Left ventricle myocardium inferior (tissue), 1 donor: ENCODE data around the gene PHETA2. TPM values are rescaled to one million over a fixed set of nuclear protein-coding genes. Genes with fewer than 3 reads are reported as not detected.

ENCODE experiments used
- DNase-seq: peaks from one replicate; pipeline ENCODE4 v3.0.0-alpha.2; 2020
- H3K27ac ChIP-seq: fragments of 200-600 bp; replicated peaks from 2 replicates; pipeline ENCODE4 v1.8.0; 2021
- H3K27me3 ChIP-seq: fragments of 200-600 bp; 2 replicates; pipeline ENCODE4 v1.8.0; 2021; ENCODE audit warnings: low read depth
- H3K36me3 ChIP-seq: fragments of 200-600 bp; 2 replicates; pipeline ENCODE4 v1.8.0; 2021
- H3K4me1 ChIP-seq: fragments of 200-600 bp; 2 replicates; pipeline ENCODE4 v1.8.0; 2021
- H3K4me3 ChIP-seq: fragments of 200-600 bp; 2 replicates; pipeline ENCODE4 v1.8.0; 2021; ENCODE audit warnings: mild to moderate bottlenecking, moderate library complexity
- H3K9me3 ChIP-seq: fragments of 200-600 bp; replicated peaks from 2 replicates; pipeline ENCODE4 v1.8.0; 2021
- intact Hi-C: fragments of 100-400 bp; cut with micrococcal nuclease; formaldehyde crosslinking; loops from one replicate; pipeline ENCODE4 v1.11.0; 2022
- total RNA-seq: library from RNA; stranded (reverse); fragmentation: NEBNext Ultra II Directional; extraction: Animal tissue kit (Norgen Biotek cat#: 25700); gene quantifications from one replicate; pipeline ENCODE4 v1.2.1, GENCODE V29; 2021
- TF ChIP-seq, protein P1 (sequence below): fragments of 200-600 bp; IDR thresholded peaks from 2 replicates; pipeline ENCODE4 v1.8.0; 2021; ENCODE audit warnings: antibody characterized with exemption, mild to moderate bottlenecking, borderline replicate concordance
- donor health status: DM: no; HTN: yes; CAD: no; lungs with severe emphysema.

Gene PHETA2
- total RNA-seq, 1 donor from 2014 or later = 3.4 TPM

DNA sequence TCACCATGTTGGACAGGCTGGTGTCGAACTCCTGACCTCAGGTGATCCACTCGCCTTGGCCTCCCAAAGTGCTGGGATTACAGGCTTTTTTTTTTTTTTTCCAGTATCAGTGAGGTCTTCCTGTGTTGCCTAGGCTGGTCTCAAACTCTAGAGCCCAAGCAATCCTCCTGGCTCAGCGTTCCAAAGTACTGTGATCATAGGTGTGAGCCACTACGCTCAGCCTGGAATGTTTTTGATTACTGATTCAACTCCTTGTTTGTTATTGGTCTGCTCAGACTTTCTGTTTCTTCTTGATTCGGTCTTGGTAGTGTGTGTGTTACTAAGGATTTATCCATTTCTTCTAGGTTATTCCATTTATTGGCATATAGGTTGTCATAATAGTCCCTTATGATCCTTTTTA lies 34.8 kb upstream of the PHETA2 start:
- intact Hi-C loops = no loop called here
- no peaks in the 10 kb centered on the region for H3K4me1 ChIP-seq
- DNase-seq = no peak
- H3K36me3 ChIP-seq = no peaks in the 10 kb centered on the region
- H3K9me3 ChIP-seq = peaks cover 18% of the 10 kb centered on the region
- no peak overlapping the region for H3K27ac ChIP-seq
- H3K27me3 ChIP-seq = no peaks in the 10 kb centered on the region
- TF ChIP-seq, protein P1, sequence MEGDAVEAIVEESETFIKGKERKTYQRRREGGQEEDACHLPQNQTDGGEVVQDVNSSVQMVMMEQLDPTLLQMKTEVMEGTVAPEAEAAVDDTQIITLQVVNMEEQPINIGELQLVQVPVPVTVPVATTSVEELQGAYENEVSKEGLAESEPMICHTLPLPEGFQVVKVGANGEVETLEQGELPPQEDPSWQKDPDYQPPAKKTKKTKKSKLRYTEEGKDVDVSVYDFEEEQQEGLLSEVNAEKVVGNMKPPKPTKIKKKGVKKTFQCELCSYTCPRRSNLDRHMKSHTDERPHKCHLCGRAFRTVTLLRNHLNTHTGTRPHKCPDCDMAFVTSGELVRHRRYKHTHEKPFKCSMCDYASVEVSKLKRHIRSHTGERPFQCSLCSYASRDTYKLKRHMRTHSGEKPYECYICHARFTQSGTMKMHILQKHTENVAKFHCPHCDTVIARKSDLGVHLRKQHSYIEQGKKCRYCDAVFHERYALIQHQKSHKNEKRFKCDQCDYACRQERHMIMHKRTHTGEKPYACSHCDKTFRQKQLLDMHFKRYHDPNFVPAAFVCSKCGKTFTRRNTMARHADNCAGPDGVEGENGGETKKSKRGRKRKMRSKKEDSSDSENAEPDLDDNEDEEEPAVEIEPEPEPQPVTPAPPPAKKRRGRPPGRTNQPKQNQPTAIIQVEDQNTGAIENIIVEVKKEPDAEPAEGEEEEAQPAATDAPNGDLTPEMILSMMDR = no peak
- no peak overlapping the region for H3K4me3 ChIP-seq

GRCh38 chr22:42041784-42042183 lies 32.3 kb upstream of the PHETA2 start:
- TF ChIP-seq, protein P1 = no peak
- Histone ChIP-seq H3K9me3 (peaks cover 18% of the 10 kb centered on the region), H3K27ac (no peak overlapping the region), H3K4me3 (no peak overlapping the region), H3K36me3 (no peaks in the 10 kb centered on the region), H3K4me1 (no peaks in the 10 kb centered on the region), H3K27me3 (no peaks in the 10 kb centered on the region)
- intact Hi-C loops = no loop called here
- no peak for DNase-seq

GRCh38 chr22:42050641-42051180 lies 23.3 kb upstream of the PHETA2 start:
- H3K27ac ChIP-seq = no peak overlapping the region
- H3K4me3 ChIP-seq = no peak overlapping the region
- H3K4me1 ChIP-seq = no peaks in the 10 kb centered on the region
- TF ChIP-seq, protein P1 = no peak
- intact Hi-C loops = no loop called here
- H3K27me3 ChIP-seq = no peaks in the 10 kb centered on the region
- H3K9me3 ChIP-seq = no peaks in the 10 kb centered on the region
- no peak for DNase-seq
- no peaks in the 10 kb centered on the region for H3K36me3 ChIP-seq

GRCh38 chr22:42052765-42053164 lies 21.3 kb upstream of the PHETA2 start:
- intact Hi-C loops = no loop called here
- Histone ChIP-seq H3K36me3 (peaks cover 8% of the 10 kb centered on the region), H3K9me3 (peaks cover 16% of the 10 kb centered on the region), H3K4me3 (no peak overlapping the region), H3K27me3 (no peaks in the 10 kb centered on the region), H3K27ac (no peak overlapping the region), H3K4me1 (no peaks in the 10 kb centered on the region)
- no peak for DNase-seq
- TF ChIP-seq, protein P1 = no peak

GRCh38 chr22:42056757-42057511 lies 17.1 kb upstream of the PHETA2 start:
- TF ChIP-seq, protein P1 = no peak
- no peak for DNase-seq
- intact Hi-C loops = no loop called here

More at GRCh38 chr22:42056757-42057511, 17.1 kb upstream of the PHETA2 start:
- Histone ChIP-seq H3K9me3 (peaks cover 16% of the 10 kb centered on the region), H3K36me3 (peaks cover 47% of the 10 kb centered on the region), H3K27me3 (no peaks in the 10 kb centered on the region), H3K27ac (no peak overlapping the region), H3K4me1 (no peaks in the 10 kb centered on the region), H3K4me3 (no peak overlapping the region)
